Measurements from ENCODE around the gene PTPN12. TPM values are rescaled to one million over a fixed set of nuclear protein-coding genes. Genes with fewer than 3 reads are reported as not detected.
A peak's percentile ranks its signal among the peaks of the same experiment; 100 is the strongest.

PTPN12 gene
- total RNA-seq, 4 donors from 2014 or later, result 46.8 to 103 (median 70.6) TPM

DNA sequence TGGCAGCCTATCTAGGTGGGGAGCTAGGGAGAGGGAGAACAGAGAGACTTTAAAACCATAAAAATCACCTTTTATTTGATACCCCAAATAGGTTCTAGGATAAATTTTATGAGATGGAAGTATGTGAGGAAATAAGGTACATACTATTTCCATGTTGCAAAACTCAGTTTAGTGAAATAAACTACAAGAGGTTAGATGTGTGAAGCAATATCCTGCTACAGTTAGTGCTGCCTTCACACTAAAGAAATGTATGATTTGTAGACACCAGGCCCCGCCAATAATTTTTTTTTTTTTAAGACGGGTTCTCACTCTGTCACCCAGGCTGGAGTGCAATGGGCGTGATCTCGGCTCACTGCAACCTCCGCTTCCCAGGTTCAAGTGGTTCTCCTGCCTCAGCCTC is 124.7 kb downstream of the PTPN12 start:
- in situ Hi-C loops (cut with MboI; ENCODE audit: low pct_ligation_motif_present in 1 of 4, low pct_unique_long_range_greater_than_20kb in 1 of 4, low sequenced_read_pairs in 3 of 4), result loop anchor here in 3 of 4 donors (10.0 to 25.0 kb wide), 3 partner anchors 93 to 373 kb away; no protein-coding TSS in a partner anchor
- intact Hi-C loops (cut with DNase I; ENCODE audit: low total_unique reads), result no loop called here
- Histone ChIP-seq H3K36me3 (no peaks in the 10 kb centered on the region), H3K4me3 (no peak overlapping the region), H3K27me3 (no peaks in the 10 kb centered on the region), H3K9me3 (no peaks in the 10 kb centered on the region), H3K4me1 (peaks cover 0 to 28% (median 5%) of the 10 kb centered on the region in 4 donors), H3K27ac (no peak overlapping the region)
- TF ChIP-seq EP300 (IDR thresholded peaks at IDR 0.05; ENCODE audit: low read depth) (no peak), CTCF (IDR thresholded peaks at IDR 0.05) (no peak), POLR2AphosphoS5 (IDR thresholded peaks at IDR 0.05) (no peak), POLR2A (IDR thresholded peaks at IDR 0.05) (no peak)
- WGBS, 2 donors (ENCODE audit: low coverage in 1 of 2), result 80 to 93% methylated on average over 2 to 5 of the region's 5 CpGs
- DNase-seq, result no peak

DNA sequence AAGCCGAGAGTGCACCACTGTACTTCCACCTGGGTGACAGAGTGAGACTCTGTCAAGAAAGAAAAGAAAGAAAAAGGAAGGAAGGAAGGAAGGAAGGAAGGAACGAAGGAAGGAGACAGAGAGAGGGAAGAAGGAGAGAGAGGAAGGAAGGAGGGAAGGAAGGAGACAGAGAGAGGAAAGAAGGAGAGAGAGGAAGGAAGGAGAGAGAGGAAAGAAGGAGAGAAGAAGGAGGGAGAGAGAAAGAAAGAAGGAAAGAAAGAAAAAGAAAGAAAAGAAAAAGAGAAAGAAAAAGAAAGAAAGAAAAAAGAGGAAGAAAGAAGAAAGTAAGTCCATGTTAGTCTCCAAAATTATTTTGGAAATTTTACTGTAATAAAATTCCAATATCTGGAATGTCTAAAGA is 125.8 kb downstream of the PTPN12 start:
- H3K27me3 ChIP-seq, result no peaks in the 10 kb centered on the region
- no peak overlapping the region for H3K4me3 ChIP-seq
- H3K9me3 ChIP-seq, result no peaks in the 10 kb centered on the region
- 73 to 86% methylated on average over 2 of the region's 2 CpGs for WGBS, 2 donors (ENCODE audit: low coverage in 1 of 2)
- in situ Hi-C loops (cut with MboI; ENCODE audit: low pct_ligation_motif_present in 1 of 4, low pct_unique_long_range_greater_than_20kb in 1 of 4, low sequenced_read_pairs in 3 of 4), result loop anchor here in 3 of 4 donors (10.0 to 25.0 kb wide), 3 partner anchors 92 to 372 kb away; no protein-coding TSS in a partner anchor
- TF ChIP-seq POLR2AphosphoS5 (IDR thresholded peaks at IDR 0.05), result no peak
- TF ChIP-seq EP300 (IDR thresholded peaks at IDR 0.05; ENCODE audit: low read depth), result no peak
- no peak for TF ChIP-seq POLR2A (IDR thresholded peaks at IDR 0.05)
- no peak for TF ChIP-seq CTCF (IDR thresholded peaks at IDR 0.05)
- no peak overlapping the region for H3K27ac ChIP-seq
- no peak for DNase-seq
- no peaks in the 10 kb centered on the region for H3K36me3 ChIP-seq
- peaks cover 5 to 29% (median 12%) of the 10 kb centered on the region in 4 donors for H3K4me1 ChIP-seq
- intact Hi-C loops (cut with DNase I; ENCODE audit: low total_unique reads), result no loop called here

DNA sequence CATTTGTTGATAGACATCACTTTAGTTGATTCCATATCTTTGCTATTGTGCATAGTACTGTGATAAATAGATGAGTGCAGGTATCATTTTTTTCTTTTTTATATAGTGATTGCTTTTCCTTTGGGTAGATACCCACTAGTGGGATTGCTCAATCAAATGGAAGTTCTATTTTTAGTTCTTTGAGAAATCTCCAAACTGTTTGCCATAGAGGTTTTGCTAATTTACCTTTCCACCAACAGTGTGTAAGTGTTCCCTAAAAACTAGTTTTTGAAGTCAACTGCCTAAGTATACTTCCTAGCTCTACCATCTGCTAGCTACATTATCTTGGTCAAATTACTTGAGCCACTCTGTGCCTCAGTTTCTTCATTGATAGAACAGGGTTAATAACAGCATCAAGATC is 127.6 kb downstream of the PTPN12 start:
- DNase-seq, result no peak
- Histone ChIP-seq H3K9me3 (no peaks in the 10 kb centered on the region), H3K27me3 (no peaks in the 10 kb centered on the region), H3K4me3 (no peak overlapping the region), H3K36me3 (no peaks in the 10 kb centered on the region), H3K4me1 (peaks cover 5 to 47% (median 20%) of the 10 kb centered on the region in 4 donors), H3K27ac (peak overlapping the region in 1 of 4 donors; percentile 1)
- TF ChIP-seq CTCF (IDR thresholded peaks at IDR 0.05) (no peak), POLR2A (IDR thresholded peaks at IDR 0.05) (no peak), POLR2AphosphoS5 (IDR thresholded peaks at IDR 0.05) (no peak), EP300 (IDR thresholded peaks at IDR 0.05; ENCODE audit: low read depth) (no peak)
- in situ Hi-C loops (cut with MboI; ENCODE audit: low pct_ligation_motif_present in 1 of 4, low pct_unique_long_range_greater_than_20kb in 1 of 4, low sequenced_read_pairs in 3 of 4), result loop anchor here in 3 of 4 donors (10.0 to 25.0 kb wide), 3 partner anchors 90 to 370 kb away; no protein-coding TSS in a partner anchor
- intact Hi-C loops (cut with DNase I; ENCODE audit: low total_unique reads), result no loop called here

GRCh38 chr7:77665161-77665560 is 128.1 kb downstream of the PTPN12 start:
- Histone ChIP-seq H3K9me3 (no peaks in the 10 kb centered on the region), H3K4me1 (peaks cover 5 to 52% (median 22%) of the 10 kb centered on the region in 4 donors), H3K4me3 (no peak overlapping the region), H3K27ac (peak overlapping the region in 2 of 4 donors; percentile 1 to 5), H3K36me3 (no peaks in the 10 kb centered on the region), H3K27me3 (no peaks in the 10 kb centered on the region)
- no peak for DNase-seq
- no peak for TF ChIP-seq POLR2AphosphoS5 (IDR thresholded peaks at IDR 0.05)
- no peak for TF ChIP-seq POLR2A (IDR thresholded peaks at IDR 0.05)
- no peak for TF ChIP-seq EP300 (IDR thresholded peaks at IDR 0.05; ENCODE audit: low read depth)
- no peak for TF ChIP-seq CTCF (IDR thresholded peaks at IDR 0.05)
- in situ Hi-C loops (cut with MboI; ENCODE audit: low pct_ligation_motif_present in 1 of 4, low pct_unique_long_range_greater_than_20kb in 1 of 4, low sequenced_read_pairs in 3 of 4) (loop anchor here in 3 of 4 donors (10.0 to 25.0 kb wide), 3 partner anchors 90 to 370 kb away; no protein-coding TSS in a partner anchor), intact Hi-C loops (cut with DNase I; ENCODE audit: low total_unique reads) (no loop called here)
